Measurements from ENCODE around the gene RIMBP2.

RIMBP2 gene

GRCh38 chr12:130480231-130480630 is 235.9 kb downstream of the RIMBP2 start:
- Histone ChIP-seq H3K4me2 (ENCODE audit: low read length) (no peak overlapping the region), H3K9me3 (ENCODE audit: control insufficient read depth, low read length) (no peaks in the 10 kb centered on the region), H3K9ac (no peak overlapping the region), H3K27me3 (ENCODE audit: control insufficient read depth, insufficient read depth, low read length) (no peaks in the 10 kb centered on the region), H3K4me3 (ENCODE audit: low read depth, low read length) (no peak overlapping the region), H3K36me3 (ENCODE audit: control insufficient read depth, insufficient read depth, low read length) (no peaks in the 10 kb centered on the region), H3K27ac (peak overlapping the region; percentile 91), H2AFZ (no peak overlapping the region), H3K4me1 (peaks cover 56% of the 10 kb centered on the region), H3K79me2 (peaks cover 7% of the 10 kb centered on the region)
- TF ChIP-seq CTCF (IDR thresholded peaks at IDR 0.05), result no peak

- Histone ChIP-seq H3K4me2 (ENCODE audit: low read length) (no peak overlapping the region), H2AFZ (peak overlapping the region; percentile 73), H3K9ac (peak overlapping the region; percentile 39), H3K79me2 (peaks cover 11% of the 10 kb centered on the region), H3K27ac (peak overlapping the region; percentile 91), H3K4me1 (peaks cover 61% of the 10 kb centered on the region), H3K9me3 (ENCODE audit: control insufficient read depth, low read length) (no peaks in the 10 kb centered on the region), H3K27me3 (ENCODE audit: control insufficient read depth, insufficient read depth, low read length) (no peaks in the 10 kb centered on the region), H3K36me3 (ENCODE audit: control insufficient read depth, insufficient read depth, low read length) (no peaks in the 10 kb centered on the region), H3K4me3 (ENCODE audit: low read depth, low read length) (no peak overlapping the region)
- no peak for TF ChIP-seq CTCF (IDR thresholded peaks at IDR 0.05)
Observed at GRCh38 chr12:130479401-130480125, 236.5 kb downstream of the RIMBP2 start.

GRCh38 chr12:130478786-130479185 is 237.3 kb downstream of the RIMBP2 start:
- TF ChIP-seq CTCF (IDR thresholded peaks at IDR 0.05), result no peak
- Histone ChIP-seq H2AFZ (peak overlapping the region; percentile 26), H3K79me2 (peaks cover 17% of the 10 kb centered on the region), H3K27ac (peak overlapping the region; percentile 91), H3K4me1 (peaks cover 69% of the 10 kb centered on the region), H3K9ac (peak overlapping the region; percentile 39), H3K9me3 (ENCODE audit: control insufficient read depth, low read length) (no peaks in the 10 kb centered on the region), H3K27me3 (ENCODE audit: control insufficient read depth, insufficient read depth, low read length) (no peaks in the 10 kb centered on the region), H3K4me3 (ENCODE audit: low read depth, low read length) (no peak overlapping the region), H3K4me2 (ENCODE audit: low read length) (no peak overlapping the region), H3K36me3 (ENCODE audit: control insufficient read depth, insufficient read depth, low read length) (no peaks in the 10 kb centered on the region)

GRCh38 chr12:130477701-130478100 is 238.4 kb downstream of the RIMBP2 start:
- no peaks in the 10 kb centered on the region for H3K27me3 ChIP-seq (ENCODE audit: control insufficient read depth, insufficient read depth, low read length)
- H3K4me3 ChIP-seq (ENCODE audit: low read depth, low read length), result peak overlapping the region; percentile 2
- no peaks in the 10 kb centered on the region for H3K9me3 ChIP-seq (ENCODE audit: control insufficient read depth, low read length)
- TF ChIP-seq CTCF (IDR thresholded peaks at IDR 0.05), result no peak
- H3K36me3 ChIP-seq (ENCODE audit: control insufficient read depth, insufficient read depth, low read length), result no peaks in the 10 kb centered on the region
- no peak overlapping the region for H3K9ac ChIP-seq
- H2AFZ ChIP-seq, result no peak overlapping the region
- peaks cover 79% of the 10 kb centered on the region for H3K4me1 ChIP-seq
- H3K27ac ChIP-seq, result peak overlapping the region; percentile 91
- H3K79me2 ChIP-seq, result peaks cover 28% of the 10 kb centered on the region
- no peak overlapping the region for H3K4me2 ChIP-seq (ENCODE audit: low read length)

- Histone ChIP-seq H2AFZ (no peak overlapping the region), H3K4me1 (peaks cover 81% of the 10 kb centered on the region), H3K4me2 (ENCODE audit: low read length) (peak overlapping the region; percentile 13), H3K9me3 (ENCODE audit: control insufficient read depth, low read length) (no peaks in the 10 kb centered on the region), H3K79me2 (peaks cover 33% of the 10 kb centered on the region), H3K27me3 (ENCODE audit: control insufficient read depth, insufficient read depth, low read length) (no peaks in the 10 kb centered on the region), H3K27ac (peak overlapping the region; percentile 91), H3K4me3 (ENCODE audit: low read depth, low read length) (peak overlapping the region; percentile 2), H3K9ac (no peak overlapping the region), H3K36me3 (ENCODE audit: control insufficient read depth, insufficient read depth, low read length) (no peaks in the 10 kb centered on the region)
- no peak for TF ChIP-seq CTCF (IDR thresholded peaks at IDR 0.05)
Observed at GRCh38 chr12:130477266-130477665, 238.8 kb downstream of the RIMBP2 start.

Measured in parathyroid adenoma (tissue), 2 donors.